Measurements from ENCODE around the gene OPA3.

The OPA3 gene

GRCh38 chr19:45492627-45493470 is 91.8 kb downstream of the OPA3 start:
- Histone ChIP-seq H3K36me3 (replicated peaks) (no peaks in the 10 kb centered on the region), H3K27me3 (replicated peaks) (no peaks in the 10 kb centered on the region), H3K4me3 (ENCODE audit: low read depth, low read length) (peak overlapping the region; percentile 65), H3K27ac (no peak overlapping the region)
- in situ Hi-C loops (cut with HindIII; ENCODE audit: low pct_ligation_motif_present, low sequenced_read_pairs): no loop called here
- TF ChIP-seq, protein P1, sequence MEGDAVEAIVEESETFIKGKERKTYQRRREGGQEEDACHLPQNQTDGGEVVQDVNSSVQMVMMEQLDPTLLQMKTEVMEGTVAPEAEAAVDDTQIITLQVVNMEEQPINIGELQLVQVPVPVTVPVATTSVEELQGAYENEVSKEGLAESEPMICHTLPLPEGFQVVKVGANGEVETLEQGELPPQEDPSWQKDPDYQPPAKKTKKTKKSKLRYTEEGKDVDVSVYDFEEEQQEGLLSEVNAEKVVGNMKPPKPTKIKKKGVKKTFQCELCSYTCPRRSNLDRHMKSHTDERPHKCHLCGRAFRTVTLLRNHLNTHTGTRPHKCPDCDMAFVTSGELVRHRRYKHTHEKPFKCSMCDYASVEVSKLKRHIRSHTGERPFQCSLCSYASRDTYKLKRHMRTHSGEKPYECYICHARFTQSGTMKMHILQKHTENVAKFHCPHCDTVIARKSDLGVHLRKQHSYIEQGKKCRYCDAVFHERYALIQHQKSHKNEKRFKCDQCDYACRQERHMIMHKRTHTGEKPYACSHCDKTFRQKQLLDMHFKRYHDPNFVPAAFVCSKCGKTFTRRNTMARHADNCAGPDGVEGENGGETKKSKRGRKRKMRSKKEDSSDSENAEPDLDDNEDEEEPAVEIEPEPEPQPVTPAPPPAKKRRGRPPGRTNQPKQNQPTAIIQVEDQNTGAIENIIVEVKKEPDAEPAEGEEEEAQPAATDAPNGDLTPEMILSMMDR (IDR thresholded peaks at IDR 0.05; ENCODE audit: low read depth, low read length, missing control alignments): no peak
- DNase-seq: peak; percentile 61

DNA sequence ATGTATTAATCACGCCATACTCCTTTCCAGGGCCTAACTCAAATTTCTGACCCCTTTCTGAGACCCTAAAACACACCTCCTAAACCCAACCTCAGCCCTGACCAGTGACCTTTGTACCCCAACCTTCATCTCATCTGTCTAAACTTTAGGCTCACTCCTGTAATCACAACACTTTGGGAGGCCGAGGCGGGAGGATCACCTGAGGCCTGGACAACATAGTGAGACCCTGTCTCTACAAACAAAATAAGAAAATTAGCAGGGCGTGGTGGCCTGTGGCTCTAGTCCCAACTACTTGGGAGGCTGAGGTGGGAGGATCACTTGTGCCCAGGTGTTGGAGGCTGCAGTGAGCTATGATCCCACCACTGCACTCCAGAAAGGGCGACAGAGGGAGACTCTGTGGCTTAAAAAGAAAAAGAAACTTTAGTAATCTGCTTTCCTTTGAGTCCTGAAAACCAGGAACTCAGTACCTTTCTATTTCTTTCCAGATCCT is 92.4 kb downstream of the OPA3 start:
- no peak for DNase-seq
- Histone ChIP-seq H3K4me3 (ENCODE audit: low read depth, low read length) (no peak overlapping the region), H3K36me3 (replicated peaks) (no peaks in the 10 kb centered on the region), H3K27ac (no peak overlapping the region), H3K27me3 (replicated peaks) (no peaks in the 10 kb centered on the region)
- in situ Hi-C loops (cut with HindIII; ENCODE audit: low pct_ligation_motif_present, low sequenced_read_pairs): no loop called here
- TF ChIP-seq, protein P1 (IDR thresholded peaks at IDR 0.05; ENCODE audit: low read depth, low read length, missing control alignments): no peak

GRCh38 chr19:45489216-45489855 is 95.3 kb downstream of the OPA3 start:
- in situ Hi-C loops (cut with HindIII; ENCODE audit: low pct_ligation_motif_present, low sequenced_read_pairs): no loop called here
- H3K27ac ChIP-seq: no peak overlapping the region
- no peak overlapping the region for H3K4me3 ChIP-seq (ENCODE audit: low read depth, low read length)
- no peak for DNase-seq
- TF ChIP-seq, protein P1 (IDR thresholded peaks at IDR 0.05; ENCODE audit: low read depth, low read length, missing control alignments): no peak
- no peaks in the 10 kb centered on the region for H3K27me3 ChIP-seq (replicated peaks)
- H3K36me3 ChIP-seq (replicated peaks): no peaks in the 10 kb centered on the region

- Histone ChIP-seq H3K4me3 (ENCODE audit: low read depth, low read length) (no peak overlapping the region), H3K36me3 (replicated peaks) (no peaks in the 10 kb centered on the region), H3K27me3 (replicated peaks) (no peaks in the 10 kb centered on the region), H3K27ac (no peak overlapping the region)
- TF ChIP-seq, protein P1 (IDR thresholded peaks at IDR 0.05; ENCODE audit: low read depth, low read length, missing control alignments): no peak
- in situ Hi-C loops (cut with HindIII; ENCODE audit: low pct_ligation_motif_present, low sequenced_read_pairs): no loop called here
- DNase-seq: no peak
Measured at GRCh38 chr19:45488708-45489107, 95.9 kb downstream of the OPA3 start.

GRCh38 chr19:45485305-45486077 is 99.1 kb downstream of the OPA3 start:
- Histone ChIP-seq H3K27ac (peak overlapping the region; percentile 6), H3K27me3 (replicated peaks) (no peaks in the 10 kb centered on the region), H3K36me3 (replicated peaks) (no peaks in the 10 kb centered on the region), H3K4me3 (ENCODE audit: low read depth, low read length) (peak overlapping the region; percentile 70)
- in situ Hi-C loops (cut with HindIII; ENCODE audit: low pct_ligation_motif_present, low sequenced_read_pairs): no loop called here
- TF ChIP-seq, protein P1 (IDR thresholded peaks at IDR 0.05; ENCODE audit: low read depth, low read length, missing control alignments): peak; percentile 92
- peak; percentile 98 for DNase-seq
